Psoas muscle (tissue), 8 donors: ENCODE data around the gene SDS. TPM values are rescaled to one million over a fixed set of nuclear protein-coding genes. Genes with fewer than 3 reads are reported as not detected.
A peak's percentile ranks its signal among the peaks of the same experiment; 100 is the strongest.
"Not testable (repeated sequence)": the region's sequence is repeated elsewhere in the genome, so short reads cannot be mapped to it uniquely, and the experiment has no call there.

Source experiments
- ATAC-seq, 4 donors: fragments of 200-7000 bp; cut with Tn5 transposase; one replicate each; pipeline ENCODE4 v1.9.1; 2020; ENCODE audit warnings: moderate library complexity in 3 of 4, mild to moderate bottlenecking in 2 of 4
- DNase-seq, 2 donors: peaks; one replicate each; pipeline ENCODE4 v3.0.0-alpha.2; 2020
- H3K27ac ChIP-seq: fragments of 200-600 bp; one replicate; pipeline ENCODE4 v1.8.0; 2022
- H3K27me3 ChIP-seq, 3 donors: fragments of 200-600 bp in 1 of 3; one replicate each; pipeline versions ENCODE4 v1.6.1 to v1.8.0; 2013 to 2022; ENCODE audit warnings: low read length in 2 of 3, mild to moderate bottlenecking in 2 of 3, moderate library complexity in 1 of 3; ENCODE audit not compliant: insufficient read depth in 3 of 3
- H3K36me3 ChIP-seq, 2 donors: fragments of 200-600 bp in 1 of 2; one replicate each; pipeline versions ENCODE4 v1.6.1 to v1.8.0; 2013 to 2022; ENCODE audit warnings: low read depth in 1 of 2, mild to moderate bottlenecking in 1 of 2, moderate library complexity in 1 of 2; ENCODE audit not compliant: insufficient read depth in 1 of 2
- H3K4me1 ChIP-seq: fragments of 200-600 bp; one replicate; pipeline ENCODE4 v1.8.0; 2022
- H3K4me3 ChIP-seq: fragments of 200-600 bp; one replicate; pipeline ENCODE4 v1.8.0; 2022; ENCODE audit warnings: mild to moderate bottlenecking
- H3K9me3 ChIP-seq: fragments of 200-600 bp; one replicate; pipeline ENCODE4 v1.8.0; 2022
- CTCF ChIP-seq: fragments of 200-600 bp; IDR thresholded peaks from one replicate; pipeline ENCODE4 v1.8.0; 2022; ENCODE audit warnings: antibody characterized with exemption
- WGBS, 3 donors: extraction: QIAGEN DNeasy Blood & Tissue Kit; methylation state at CpG; one replicate each; pipeline versions ENCODE4 v1.1.6 to v1.1.7; 2013; 5-methylcytosine and 5-hydroxymethylcytosine counted together
- intact Hi-C, 2 donors: fragments of 100-400 bp; cut with DNase I; formaldehyde crosslinking; loops; one replicate each; pipeline versions ENCODE4 v1.11.0 to v1.14.2; 2022
- polyA plus RNA-seq, 3 donors: library from polyadenylated mRNA; stranded (reverse); fragments of 200-250 nt; gene quantifications; one replicate each; pipeline ENCODE4 v1.2.3, GENCODE V29; 2013
- total RNA-seq, 4 donors: library from RNA; stranded (reverse); fragmentation: NEBNext Ultra II Directional in 2 of 4; extraction: Animal tissue kit (Norgen Biotek cat#: 25700) in 2 of 4; gene quantifications; one replicate each; pipeline versions ENCODE4 v1.2.1 to v1.2.4, GENCODE V29; 2021 to 2023
- donor health status: healthy with polysubstance abuse.
- donor health status: DM: no; HTN: no; CAD: no; lungs with moderate emphysema.
- donor health status: Bipolar disorder and iron deficiency.
- donor health status: healthy.
- donor health status: DM: yes; HTN: yes; CAD: no.
- donor health status: DM: no; HTN: no; CAD: no.
- donor health status: DM: no; HTN: no; CAD: no.
- donor health status: DM: yes; HTN: yes; CAD: no.

Gene SDS
- total and polyA plus RNA-seq, 7 donors = 0.05 to 0.91 (median 0.38) TPM; not detected in 3

GRCh38 chr12:113359133-113359938 is 44.4 kb downstream of the SDS start:
- Histone ChIP-seq H3K9me3 (no peaks in the 10 kb centered on the region), H3K4me1 (peaks cover 14% of the 10 kb centered on the region), H3K27ac (peak overlapping the region; percentile 89), H3K27me3 (no peaks in the 10 kb centered on the region), H3K36me3 (peaks cover 0 to 4% of the 10 kb centered on the region in 2 donors), H3K4me3 (peak overlapping the region; percentile 94)
- intact Hi-C loops = no loop called here
- no peak for TF ChIP-seq CTCF
- 16 to 29% (median 19%) methylated on average over 11 of the region's 11 CpGs for WGBS, 3 donors
- DNase-seq = peak; percentile 67 to 81
- ATAC-seq = peak in 3 of 4 donors; percentile 17 to 38 (median 27)

DNA sequence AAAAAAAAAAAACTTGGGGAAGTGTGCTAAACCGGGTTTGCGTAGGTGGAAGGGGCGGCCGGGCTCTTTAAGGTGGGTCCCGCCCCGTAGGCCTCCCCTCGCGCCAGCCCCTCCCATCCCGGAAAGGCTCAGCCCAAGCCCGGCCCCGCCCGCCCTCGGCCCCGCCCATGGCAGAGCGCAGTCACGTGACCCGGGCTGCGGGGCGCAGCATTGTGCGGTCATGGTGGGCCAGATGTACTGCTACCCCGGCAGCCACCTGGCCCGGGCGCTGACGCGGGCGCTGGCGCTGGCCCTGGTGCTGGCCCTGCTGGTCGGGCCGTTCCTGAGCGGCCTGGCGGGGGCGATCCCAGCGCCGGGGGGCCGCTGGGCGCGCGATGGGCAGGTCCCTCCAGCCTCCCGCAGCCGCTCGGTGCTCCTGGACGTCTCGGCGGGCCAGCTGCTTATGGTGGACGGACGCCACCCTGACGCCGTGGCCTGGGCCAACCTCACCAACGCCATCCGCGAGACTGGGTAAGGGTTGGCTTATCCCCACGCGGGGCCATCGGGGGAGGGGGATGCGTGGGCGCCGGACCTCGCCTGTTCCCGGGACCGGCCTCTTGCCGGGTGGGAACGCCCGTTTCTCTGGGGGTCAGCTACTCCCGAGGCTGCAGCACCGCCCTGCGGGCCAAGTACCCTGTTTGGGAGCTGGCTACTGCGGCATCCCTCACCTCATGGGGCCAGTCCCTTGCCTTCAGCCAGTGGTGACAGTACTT is 45.1 kb downstream of the SDS start, which contains the start of gene PLBD2:
Gene PLBD2 (plus strand): TSS at position 207 of the 752 bp plus-strand sequence. CDS start 14 bp downstream, at position 221.
- H3K9me3 ChIP-seq = no peaks in the 10 kb centered on the region
- intact Hi-C loops = no loop called here
- ATAC-seq = peak; percentile 95 to 98 (median 97)
- TF ChIP-seq CTCF = no peak
- peak within 1 kb of the TSS; percentile 89 for H3K27ac ChIP-seq
- WGBS, 3 donors = 0 to 1% (median 0%) methylated on average over 37 to 67 of the region's 67 CpGs
- H3K4me3 ChIP-seq = peak within 1 kb of the TSS; percentile 94
- peak; percentile 96 to 97 for DNase-seq
- peaks cover 14% of the 10 kb centered on the region for H3K4me1 ChIP-seq
- no peaks in the 10 kb centered on the region for H3K27me3 ChIP-seq
- peaks cover 0 to 4% of the 10 kb centered on the region in 2 donors for H3K36me3 ChIP-seq

- ATAC-seq, H3K9me3 ChIP-seq, H3K27ac ChIP-seq, H3K4me3 ChIP-seq, H3K36me3 ChIP-seq, intact Hi-C loops, H3K4me1 ChIP-seq, H3K27me3 ChIP-seq, DNase-seq: not testable (repeated sequence)
- 87 to 90% (median 89%) methylated on average over 7 of the region's 7 CpGs for WGBS, 3 donors
Measured at GRCh38 chr12:113354192-113354591, 49.5 kb downstream of the SDS start.

GRCh38 chr12:113351089-113351488 is 52.6 kb downstream of the SDS start:
- DNase-seq (no peak), ATAC-seq (no peak)
- intact Hi-C loops = no loop called here
- Histone ChIP-seq H3K27ac (no peak overlapping the region), H3K27me3 (no peaks in the 10 kb centered on the region), H3K9me3 (no peaks in the 10 kb centered on the region), H3K36me3 (no peaks in the 10 kb centered on the region), H3K4me1 (no peaks in the 10 kb centered on the region), H3K4me3 (no peak overlapping the region)
- no peak for TF ChIP-seq CTCF

GRCh38 chr12:113348849-113349536 is 54.7 kb downstream of the SDS start:
- Histone ChIP-seq H3K36me3 (no peaks in the 10 kb centered on the region), H3K27me3 (no peaks in the 10 kb centered on the region), H3K4me1 (no peaks in the 10 kb centered on the region), H3K9me3 (no peaks in the 10 kb centered on the region), H3K27ac (no peak overlapping the region), H3K4me3 (no peak overlapping the region)
- no peak for DNase-seq
- TF ChIP-seq CTCF = no peak
- 64 to 70% (median 67%) methylated on average over 19 of the region's 19 CpGs for WGBS, 3 donors
- ATAC-seq = no peak
- intact Hi-C loops = no loop called here
